H9 (cell line): ENCODE results near the gene MYO10. TPM values are rescaled to one million over a fixed set of nuclear protein-coding genes. Genes with fewer than 3 reads are reported as not detected.

Experiments
- DNase-seq: peaks from one replicate; pipeline ENCODE4 v3.0.0-alpha.2; 2017
- H2AFZ ChIP-seq: one replicate; pipeline ENCODE4 v1.6.1; 2013; ENCODE audit warnings: mild to moderate bottlenecking, low read length, control low read depth, moderate library complexity
- H2AK5ac ChIP-seq: 2 replicates; pipeline ENCODE4 v1.6.1; 2013; ENCODE audit warnings: low read length, control low read depth, mixed read lengths; ENCODE audit not compliant: insufficient read length
- H2BK120ac ChIP-seq: one replicate; pipeline ENCODE4 v1.6.1; 2013; ENCODE audit warnings: low read depth, mild to moderate bottlenecking, low read length, control low read depth, inconsistent platforms; ENCODE audit not compliant: poor library complexity, severe bottlenecking
- H2BK12ac ChIP-seq: 2 replicates; pipeline ENCODE4 v1.6.1; 2013; ENCODE audit warnings: low read length, control low read depth, mixed read lengths, low read depth; ENCODE audit not compliant: insufficient read length
- H2BK15ac ChIP-seq: 2 replicates; pipeline ENCODE4 v1.6.1; 2013; ENCODE audit warnings: low read depth, low read length, control low read depth
- H2BK20ac ChIP-seq: one replicate; pipeline ENCODE4 v1.6.1; 2013; ENCODE audit warnings: low read depth, mild to moderate bottlenecking, low read length, control low read depth, inconsistent platforms; ENCODE audit not compliant: poor library complexity, severe bottlenecking
- H2BK5ac ChIP-seq: 2 replicates; pipeline ENCODE4 v1.6.1; 2013; ENCODE audit warnings: low read length, control low read depth, mixed read lengths; ENCODE audit not compliant: insufficient read length
- H3K14ac ChIP-seq: 2 replicates; pipeline ENCODE4 v1.6.1; 2013; ENCODE audit warnings: low read length, control low read depth; ENCODE audit not compliant: insufficient read depth
- H3K18ac ChIP-seq: 2 replicates; pipeline ENCODE4 v1.6.1; 2013; ENCODE audit warnings: low read depth, mild to moderate bottlenecking, mixed read lengths, low read length, control low read depth; ENCODE audit not compliant: insufficient read length
- H3K23ac ChIP-seq: 2 replicates; pipeline ENCODE4 v1.6.1; 2013; ENCODE audit warnings: low read length, control low read depth, mixed read lengths, low read depth; ENCODE audit not compliant: insufficient read length
- H3K23me2 ChIP-seq: 2 replicates; pipeline ENCODE4 v1.6.1; 2013; ENCODE audit warnings: low read depth, mild to moderate bottlenecking, mixed read lengths, low read length, control low read depth; ENCODE audit not compliant: insufficient read length, poor library complexity, severe bottlenecking
- H3K27ac ChIP-seq: 2 replicates; pipeline ENCODE4 v1.5.1; 2013; ENCODE audit warnings: low read length, control low read depth, mixed read lengths, low read depth; ENCODE audit not compliant: insufficient read length
- H3K27me3 ChIP-seq: 2 replicates; pipeline ENCODE4 v1.6.1; 2013; ENCODE audit warnings: low read length, control low read depth, inconsistent platforms; ENCODE audit not compliant: insufficient read depth
- H3K4ac ChIP-seq: 2 replicates; pipeline ENCODE4 v1.6.1; 2013; ENCODE audit warnings: low read depth, mild to moderate bottlenecking, control low read depth, inconsistent platforms, low read length, moderate library complexity
- H3K4me1 ChIP-seq: 2 replicates; pipeline ENCODE4 v1.6.1; 2013; ENCODE audit warnings: low read length, control low read depth, inconsistent platforms; ENCODE audit not compliant: insufficient read depth
- H3K4me2 ChIP-seq: 2 replicates; pipeline ENCODE4 v1.6.1; 2013; ENCODE audit warnings: low read length, control low read depth, mixed read lengths; ENCODE audit not compliant: insufficient read length, insufficient read depth
- H3K56ac ChIP-seq: 2 replicates; pipeline ENCODE4 v1.6.1; 2013; ENCODE audit warnings: low read depth, mild to moderate bottlenecking, mixed read lengths, low read length, control low read depth; ENCODE audit not compliant: insufficient read length
- H3K79me1 ChIP-seq: 2 replicates; pipeline ENCODE4 v1.6.1; 2013; ENCODE audit warnings: low read depth, mild to moderate bottlenecking, moderate library complexity, low read length, control low read depth, inconsistent platforms; ENCODE audit not compliant: insufficient read depth, poor library complexity, severe bottlenecking
- H3K79me2 ChIP-seq: 2 replicates; pipeline ENCODE4 v1.6.1; 2013; ENCODE audit warnings: low read length, control low read depth, inconsistent platforms; ENCODE audit not compliant: insufficient read depth
- H3K9ac ChIP-seq: 2 replicates; pipeline ENCODE4 v1.6.1; 2013; ENCODE audit warnings: low read length, control low read depth, mixed read lengths; ENCODE audit not compliant: insufficient read length; ENCODE audit errors: extremely low read depth
- H3K9me3 ChIP-seq: one replicate; pipeline ENCODE4 v1.6.1; 2013; ENCODE audit warnings: low read depth, low read length, inconsistent platforms; ENCODE audit not compliant: control insufficient read depth
- H3T11ph ChIP-seq: one replicate; pipeline ENCODE4 v1.6.1; 2013; ENCODE audit warnings: mild to moderate bottlenecking, low read length, control low read depth, inconsistent platforms
- H4K20me1 ChIP-seq: one replicate; pipeline ENCODE4 v1.6.1; 2013; ENCODE audit not compliant: control insufficient read depth, insufficient read length, insufficient read depth
- H4K5ac ChIP-seq: 2 replicates; pipeline ENCODE4 v1.6.1; 2013; ENCODE audit warnings: low read depth, mild to moderate bottlenecking, mixed read lengths, low read length, control low read depth; ENCODE audit not compliant: insufficient read length
- H4K8ac ChIP-seq: replicated peaks from 2 replicates; pipeline ENCODE4 v1.6.1; 2013; ENCODE audit warnings: low read length, control low read depth, mixed read lengths, low read depth; ENCODE audit not compliant: insufficient read length
- H4K91ac ChIP-seq: 2 replicates; pipeline ENCODE4 v1.6.1; 2013; ENCODE audit warnings: low read depth, mild to moderate bottlenecking, moderate library complexity, mixed read lengths, low read length, control low read depth; ENCODE audit not compliant: insufficient read length
- H3K27ac Mint-ChIP-seq, 3 experiments: 2 replicates in 2 of 3; 3 replicates in 1 of 3; pipeline ENCODE4 v1.8.0; 2020 to 2021; ENCODE audit warnings: mixed read lengths in 3 of 3, mild to moderate bottlenecking in 1 of 3, moderate library complexity in 1 of 3
- H3K27me3 Mint-ChIP-seq: 2 replicates; pipeline ENCODE4 v1.8.0; 2021; ENCODE audit warnings: low read depth, mild to moderate bottlenecking, moderate library complexity, mixed read lengths
- H3K36me3 Mint-ChIP-seq, 3 experiments: 2 replicates in 2 of 3; 3 replicates in 1 of 3; pipeline ENCODE4 v1.8.0; 2020 to 2021; ENCODE audit warnings: low read depth in 3 of 3, mixed read lengths in 3 of 3; ENCODE audit not compliant: insufficient read depth in 1 of 3
- H3K4me1 Mint-ChIP-seq, 2 experiments: 2 replicates each; pipeline ENCODE4 v1.8.0; 2020; ENCODE audit warnings: mixed read lengths in 2 of 2
- H3K4me3 Mint-ChIP-seq, 2 experiments: 2 replicates in 1 of 2; 3 replicates in 1 of 2; pipeline ENCODE4 v1.8.0; 2020 to 2021; ENCODE audit warnings: mild to moderate bottlenecking in 2 of 2, mixed read lengths in 2 of 2, moderate library complexity in 1 of 2
- H3K9me3 Mint-ChIP-seq, 2 experiments: 2 replicates in 1 of 2; 3 replicates in 1 of 2; pipeline ENCODE4 v1.8.0; 2020; ENCODE audit warnings: mild to moderate bottlenecking in 2 of 2, mixed read lengths in 2 of 2, moderate library complexity in 1 of 2
- CTCF ChIP-seq: fragments of 200-600 bp; sonication (generic); conservative IDR thresholded peaks from 3 replicates; pipeline ENCODE4 v1.8.0; 2021; ENCODE audit warnings: antibody characterized with exemption, mild to moderate bottlenecking
- WGBS: extraction: QIAGEN DNeasy Blood & Tissue Kit; methylation state at CpG from one replicate; pipeline ENCODE4 v1.1.7; 2013; ENCODE audit warnings: missing lambda C conversion rate, low lambda C conversion rate, mixed read lengths; ENCODE audit not compliant: insufficient read length; ENCODE audit errors: extremely low coverage; 5-methylcytosine and 5-hydroxymethylcytosine counted together
- total RNA-seq: library from RNA; stranded (reverse); gene quantifications from 2 replicates; pipeline ENCODE4 v1.2.1, GENCODE V29; 2021

The MYO10 gene
- total RNA-seq, 1 experiment from 2014 or later, result 127 TPM

- Histone ChIP-seq H3K4me2 (no peak overlapping the region), H3K27ac (no peak overlapping the region), H3K9ac (no peak overlapping the region), H3K79me1 (peaks cover 8% of the 10 kb centered on the region), H2BK12ac (no peak overlapping the region), H2AK5ac (no peak overlapping the region), H2BK5ac (no peak overlapping the region), H3T11ph (no peak overlapping the region), H4K20me1 (no peaks in the 10 kb centered on the region), H3K9me3 (no peaks in the 10 kb centered on the region), H3K4me1 (peaks cover 4% of the 10 kb centered on the region; the same call in 1 of the 2 replicates), H3K56ac (no peak overlapping the region), H4K91ac (no peak overlapping the region), H2AFZ (no peak overlapping the region), H3K18ac (no peak overlapping the region), H3K23me2 (no peaks in the 10 kb centered on the region), H2BK20ac (no peak overlapping the region), H2BK120ac (no peak overlapping the region), H4K8ac (no peak overlapping the region), H3K23ac (no peak overlapping the region), H3K4ac (no peak overlapping the region), H3K14ac (no peak overlapping the region), H2BK15ac (no peak overlapping the region), H3K27me3 (no peaks in the 10 kb centered on the region; the same call in 1 of the 2 replicates), H3K79me2 (peaks cover 8% of the 10 kb centered on the region), H4K5ac (no peak overlapping the region)
- H3K36me3 Mint-ChIP-seq, result peaks cover 0 to 3% (median 0%) of the 10 kb centered on the region in 3 experiments; a peak in 3 of 7 replicates
- peaks cover 37 to 40% of the 10 kb centered on the region in 2 experiments for H3K4me1 Mint-ChIP-seq
- TF ChIP-seq CTCF, result no peak
- WGBS, result no CpG with 5 or more reads among the region's 2 CpGs
- no peaks in the 10 kb centered on the region for H3K9me3 Mint-ChIP-seq
- no peak overlapping the region for H3K4me3 Mint-ChIP-seq
- H3K27ac Mint-ChIP-seq, result no peak overlapping the region
- H3K27me3 Mint-ChIP-seq, result peaks cover 25% of the 10 kb centered on the region
- no peak for DNase-seq
Observed at GRCh38 chr5:16929347-16929746, 6.7 kb downstream of the MYO10 start.
